Stimulated activated CD4-positive, alpha-beta T cell treated with anti-CD3 and anti-CD28 coated beads, Interleukin-15, amount 100 ng/mL, for 1 hour (primary cell): ENCODE data around the gene TNMD.

Experiments used
- DNase-seq, 2 donors: peaks; one replicate each; pipeline ENCODE4 v3.0.0-alpha.2; 2020; ENCODE audit warnings: low read depth in 1 of 2, low spot score in 1 of 2

The TNMD gene

DNA sequence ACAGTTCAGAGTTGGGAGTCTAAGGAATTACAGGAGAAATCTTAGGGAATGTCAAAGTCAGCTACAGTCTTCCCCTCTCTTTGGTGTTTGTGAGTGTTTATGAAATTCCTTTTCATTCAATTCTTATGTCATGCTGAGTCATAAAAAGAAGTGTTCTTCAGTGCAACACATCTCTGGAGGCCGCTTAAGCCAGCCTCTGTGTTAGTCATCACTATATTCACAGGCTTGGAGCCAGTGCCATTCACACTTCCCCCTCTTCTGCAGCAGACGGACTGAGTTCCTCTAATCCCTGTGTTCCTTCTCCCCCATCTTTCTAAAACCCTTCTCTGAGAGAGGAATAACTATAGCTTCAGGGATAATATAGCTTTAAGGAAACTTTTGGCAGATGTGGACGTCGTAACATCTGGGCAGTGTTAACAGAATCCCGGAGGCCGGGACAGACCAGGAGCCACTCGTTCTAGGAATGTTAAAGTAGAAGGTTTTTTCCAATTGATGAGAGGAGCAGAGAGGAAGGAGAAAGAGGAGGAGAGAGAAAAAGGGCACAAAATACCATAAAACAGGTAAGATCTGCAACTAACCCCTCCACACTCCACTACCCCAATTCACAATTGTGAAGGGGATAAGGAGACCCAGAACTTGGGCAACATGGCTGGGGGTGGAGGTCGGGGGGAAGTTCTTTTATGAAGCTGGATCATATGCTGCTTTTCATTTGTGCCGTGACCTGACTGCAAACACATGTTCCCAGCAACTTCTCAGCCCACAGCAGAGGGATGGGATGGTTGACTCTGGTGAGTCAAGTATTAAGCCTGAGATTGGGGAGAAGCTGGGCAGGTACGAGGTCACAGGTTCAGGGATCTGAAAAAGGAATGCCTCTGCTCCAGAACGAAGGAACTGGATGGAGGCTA lies 59.5 kb downstream of the TNMD start, which contains the start of gene SRPX2:
Gene SRPX2 (plus strand): TSS at position 244 of the 905 bp plus-strand sequence. CDS start 2,124 bp downstream, outside the sequence.
- no peak for DNase-seq

DNA sequence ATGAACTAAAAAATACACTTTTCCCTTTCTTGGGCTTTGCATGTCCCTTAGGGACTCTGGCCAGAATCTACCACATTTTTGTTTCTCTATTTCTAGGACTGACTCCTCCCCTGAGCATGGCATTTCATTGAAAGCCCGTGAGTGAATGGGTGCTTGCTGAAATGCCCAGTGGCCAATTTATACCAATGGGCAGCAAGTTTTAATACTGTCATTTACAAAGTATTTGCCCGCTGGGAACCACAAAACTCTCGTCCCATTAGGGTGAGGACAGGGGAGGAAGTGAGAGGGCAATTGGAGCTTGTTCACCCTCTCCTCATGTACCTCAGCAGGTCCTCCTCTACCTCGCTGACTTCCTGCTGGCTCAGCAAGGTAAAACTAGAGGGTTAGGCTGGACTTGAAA lies 60.4 kb downstream of the TNMD start:
- no peak for DNase-seq

DNA sequence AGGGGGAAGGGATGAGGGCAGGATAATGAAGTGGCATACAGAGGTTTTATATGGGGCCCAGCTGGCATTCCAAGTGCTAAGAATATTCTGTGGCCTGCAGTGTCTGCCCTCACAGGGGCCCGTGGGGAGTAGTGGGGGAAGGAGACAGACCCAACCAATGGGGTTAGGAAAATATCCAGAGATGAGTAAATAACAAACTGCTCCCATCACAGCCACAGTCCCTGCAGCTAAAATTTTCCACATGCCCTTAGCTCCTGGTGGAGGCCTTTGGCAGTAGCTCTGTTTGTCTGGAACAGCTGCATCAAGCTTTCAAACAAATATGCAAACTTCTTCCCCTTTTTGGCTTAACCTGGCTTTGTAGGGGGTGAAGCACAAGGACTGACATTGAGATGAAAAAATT lies 62.4 kb downstream of the TNMD start:
- no peak for DNase-seq

DNA sequence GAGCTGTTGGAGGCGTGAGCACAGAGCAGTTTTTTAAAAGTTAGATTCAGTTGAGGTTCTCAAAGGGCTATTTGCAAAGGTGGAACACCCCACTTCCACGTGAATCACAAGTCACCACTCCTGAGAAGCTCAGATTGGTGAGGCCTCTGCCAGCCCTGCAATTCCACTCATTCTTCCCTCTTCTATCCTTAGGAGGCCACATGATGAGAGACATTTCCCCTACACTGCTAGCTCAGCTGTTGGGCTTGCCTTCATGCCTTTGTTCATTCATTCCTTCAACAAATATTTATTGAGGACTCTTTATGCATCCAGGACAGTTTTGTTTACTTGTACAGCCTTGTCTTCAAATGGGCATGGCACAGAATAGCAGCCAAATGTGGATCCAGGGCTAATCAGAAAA lies 63.0 kb downstream of the TNMD start:
- no peak for DNase-seq

DNA sequence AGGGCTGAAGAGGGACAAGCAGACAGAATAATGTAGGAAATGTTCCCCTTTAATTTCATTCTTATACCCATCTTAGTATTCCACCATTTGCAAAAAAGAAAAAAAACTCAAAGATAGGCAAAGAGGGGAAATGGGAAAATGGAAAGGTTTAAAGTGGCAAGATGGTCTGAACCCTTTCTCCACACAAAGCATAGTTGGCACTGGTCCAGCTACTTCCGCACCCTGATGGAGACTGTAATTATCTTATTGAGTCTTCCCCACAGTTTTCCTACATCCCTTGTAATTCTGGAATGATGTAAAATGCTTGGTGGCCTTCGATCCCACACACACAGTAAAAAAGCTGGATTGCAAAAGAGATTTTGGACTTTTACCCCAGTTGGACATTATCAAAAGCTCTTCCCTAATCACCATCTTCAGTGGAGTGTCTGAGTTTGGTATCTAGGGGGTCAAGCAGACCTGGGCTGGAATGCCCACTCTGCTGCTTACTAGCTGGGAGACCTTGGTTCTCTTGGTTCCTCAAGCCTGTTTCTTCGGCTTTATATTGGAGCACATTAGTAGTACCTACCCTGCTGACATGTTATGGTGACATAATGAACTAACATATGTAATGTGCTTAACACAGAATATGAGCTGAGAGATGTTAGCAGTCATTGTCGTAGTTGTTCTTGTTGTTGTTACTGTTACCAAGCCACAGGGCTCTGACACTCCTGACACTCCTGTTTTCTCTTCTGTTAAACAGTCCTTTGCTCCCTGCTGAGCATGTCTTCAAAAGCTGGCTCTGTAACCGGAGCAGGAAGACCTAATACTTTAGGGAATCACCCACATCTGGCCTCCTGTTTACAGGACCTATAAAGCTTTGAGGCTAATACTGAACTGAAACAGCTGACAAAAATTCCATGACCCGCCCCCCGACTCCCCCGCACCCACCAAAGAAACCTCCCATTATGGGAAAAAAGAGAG lies 64.0 kb downstream of the TNMD start:
- DNase-seq, result no peak
